Stomach smooth muscle (tissue), 2 donors: Measurements from ENCODE around the gene MYZAP.
"Not testable (repeated sequence)": the region's sequence is repeated elsewhere in the genome, so short reads cannot be mapped to it uniquely, and the experiment has no call there.

Source experiments
- H3K27ac ChIP-seq: one replicate; pipeline ENCODE4 v1.7.0; 2013; ENCODE audit warnings: mild to moderate bottlenecking, low read length, inconsistent platforms
- H3K27me3 ChIP-seq, 2 donors: one replicate each; pipeline ENCODE4 v1.7.0; 2013; ENCODE audit warnings: low read length in 2 of 2; ENCODE audit not compliant: insufficient read depth in 2 of 2, control insufficient read depth in 1 of 2
- H3K36me3 ChIP-seq, 2 donors: one replicate each; pipeline ENCODE4 v1.7.0; 2013; ENCODE audit warnings: low read length in 2 of 2; ENCODE audit not compliant: control insufficient read depth in 2 of 2, insufficient read depth in 2 of 2
- H3K4me1 ChIP-seq: one replicate; pipeline ENCODE4 v1.7.0; 2013; ENCODE audit warnings: low read length; ENCODE audit not compliant: control insufficient read depth, insufficient read depth
- H3K4me3 ChIP-seq, 2 donors: one replicate each; pipeline ENCODE4 v1.7.0; 2013; ENCODE audit warnings: low read length in 2 of 2
- H3K9ac ChIP-seq, 2 donors: one replicate each; pipeline ENCODE4 v1.7.0; 2013; ENCODE audit warnings: low read length in 2 of 2, mild to moderate bottlenecking in 1 of 2
- H3K9me3 ChIP-seq, 2 donors: one replicate each; pipeline ENCODE4 v1.7.0; 2013; ENCODE audit warnings: low read length in 2 of 2; ENCODE audit not compliant: control insufficient read depth in 2 of 2
- donor health status: healthy.
- donor health status: Pancreatic carcinoma.

MYZAP gene

GRCh38 chr15:57600197-57600596, 8.5 kb downstream of the MYZAP start:
- Histone ChIP-seq H3K4me3 (no peak overlapping the region), H3K9me3 (no peaks in the 10 kb centered on the region), H3K27me3 (no peaks in the 10 kb centered on the region), H3K27ac (no peak overlapping the region), H3K9ac (no peak overlapping the region), H3K4me1 (peaks cover 57% of the 10 kb centered on the region), H3K36me3 (peaks cover 0 to 3% of the 10 kb centered on the region in 2 donors)

DNA sequence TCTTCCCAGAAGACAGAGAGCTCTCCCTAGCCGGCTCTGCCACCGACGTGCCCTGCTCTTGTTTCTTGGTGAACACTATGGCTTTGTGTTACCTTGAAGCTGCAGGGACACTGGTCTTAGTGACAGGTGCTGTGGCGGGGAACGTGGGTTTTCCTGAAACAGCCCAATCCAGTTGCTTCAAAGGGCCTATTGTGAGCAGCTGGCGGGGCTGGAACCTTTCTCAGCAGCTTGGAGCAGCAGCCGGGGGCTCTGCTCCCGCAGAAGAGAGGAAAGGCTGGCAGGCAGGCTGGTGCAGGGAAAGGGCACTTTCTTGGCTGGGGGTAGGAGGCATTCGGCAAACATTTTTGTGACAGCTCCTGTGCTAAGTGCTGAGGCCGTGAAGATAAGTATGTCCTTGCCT, 12.8 kb downstream of the MYZAP start:
- Histone ChIP-seq H3K4me1 (peaks cover 24% of the 10 kb centered on the region), H3K36me3 (peaks cover 0 to 3% of the 10 kb centered on the region in 2 donors), H3K9ac (no peak overlapping the region), H3K27ac (peak overlapping the region; percentile 60), H3K4me3 (no peak overlapping the region), H3K9me3 (no peaks in the 10 kb centered on the region), H3K27me3 (no peaks in the 10 kb centered on the region)

- H3K27me3 ChIP-seq: no peaks in the 10 kb centered on the region
- H3K4me1 ChIP-seq: peaks cover 28% of the 10 kb centered on the region
- H3K27ac ChIP-seq: no peak overlapping the region
- H3K4me3 ChIP-seq: no peak overlapping the region
- peaks cover 0 to 3% of the 10 kb centered on the region in 2 donors for H3K36me3 ChIP-seq
- H3K9ac ChIP-seq: no peak overlapping the region
- H3K9me3 ChIP-seq: no peaks in the 10 kb centered on the region
Measured at GRCh38 chr15:57605491-57605890, 13.8 kb downstream of the MYZAP start.

- H3K36me3 ChIP-seq: peaks cover 0 to 3% of the 10 kb centered on the region in 2 donors
- no peaks in the 10 kb centered on the region for H3K9me3 ChIP-seq
- no peak overlapping the region for H3K4me3 ChIP-seq
- H3K9ac ChIP-seq: no peak overlapping the region
- H3K27me3 ChIP-seq: no peaks in the 10 kb centered on the region
- H3K4me1 ChIP-seq: peaks cover 28% of the 10 kb centered on the region
- H3K27ac ChIP-seq: no peak overlapping the region
Measured at GRCh38 chr15:57606048-57606447, 14.3 kb downstream of the MYZAP start.

- no peak overlapping the region for H3K9ac ChIP-seq
- H3K9me3 ChIP-seq: no peaks in the 10 kb centered on the region
- peaks cover 33% of the 10 kb centered on the region for H3K4me1 ChIP-seq
- peak overlapping the region; percentile 37 for H3K27ac ChIP-seq
- H3K27me3 ChIP-seq: no peaks in the 10 kb centered on the region
- no peak overlapping the region for H3K4me3 ChIP-seq
- H3K36me3 ChIP-seq: peaks cover 0 to 3% of the 10 kb centered on the region in 2 donors
Measured at GRCh38 chr15:57606816-57607215, 15.1 kb downstream of the MYZAP start.

- no peak overlapping the region for H3K4me3 ChIP-seq
- peak overlapping the region; percentile 37 for H3K27ac ChIP-seq
- no peaks in the 10 kb centered on the region for H3K9me3 ChIP-seq
- peaks cover 0 to 3% of the 10 kb centered on the region in 2 donors for H3K36me3 ChIP-seq
- H3K9ac ChIP-seq: no peak overlapping the region
- no peaks in the 10 kb centered on the region for H3K27me3 ChIP-seq
- peaks cover 38% of the 10 kb centered on the region for H3K4me1 ChIP-seq
Measured at GRCh38 chr15:57607570-57608000, 15.9 kb downstream of the MYZAP start.

DNA sequence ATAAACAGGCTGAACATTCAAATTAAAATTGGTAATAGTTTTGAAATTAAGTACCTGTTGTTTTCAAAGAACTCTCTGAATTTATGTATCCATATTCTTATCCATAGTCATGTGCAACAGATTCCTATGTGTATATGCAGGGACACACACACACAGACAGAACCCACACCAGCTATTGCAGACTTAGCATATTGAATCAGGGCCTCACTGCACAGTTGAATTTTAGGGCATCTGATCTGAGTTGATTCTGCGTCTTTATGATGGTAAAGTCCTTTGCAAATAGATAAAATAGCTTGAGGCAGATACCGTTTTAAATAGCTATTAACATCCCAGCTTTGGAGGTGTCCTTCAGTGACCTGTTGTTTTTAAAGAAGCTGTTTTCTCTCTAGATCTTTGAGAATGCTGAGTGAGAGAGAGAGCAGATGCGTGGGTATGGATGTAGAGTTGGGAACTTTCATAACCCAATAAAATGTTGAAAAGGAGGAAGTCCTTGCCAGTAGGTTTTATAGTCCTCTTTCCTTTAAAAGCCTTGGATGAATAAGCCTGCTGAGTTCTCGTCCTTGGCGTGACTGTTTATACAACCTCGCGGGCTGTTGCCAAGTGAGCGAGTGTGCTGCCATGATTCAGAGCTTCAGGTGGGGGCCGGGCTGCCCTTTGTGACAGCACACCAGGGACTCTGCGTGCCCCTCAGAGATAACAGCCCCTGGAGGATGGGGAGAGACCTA, 18.3 kb downstream of the MYZAP start:
- peak overlapping the region; percentile 86 for H3K27ac ChIP-seq
- H3K27me3 ChIP-seq: no peaks in the 10 kb centered on the region
- H3K9ac ChIP-seq: peak overlapping the region in 1 of 2 donors; percentile 36
- no peaks in the 10 kb centered on the region for H3K9me3 ChIP-seq
- peak overlapping the region; percentile 4 to 40 for H3K4me3 ChIP-seq
- no peaks in the 10 kb centered on the region for H3K36me3 ChIP-seq
- H3K4me1 ChIP-seq: peaks cover 29% of the 10 kb centered on the region

- H3K4me1 ChIP-seq: peaks cover 29% of the 10 kb centered on the region
- H3K27ac ChIP-seq: peak overlapping the region; percentile 86
- no peak overlapping the region for H3K9ac ChIP-seq
- no peaks in the 10 kb centered on the region for H3K9me3 ChIP-seq
- H3K4me3 ChIP-seq: no peak overlapping the region
- no peaks in the 10 kb centered on the region for H3K36me3 ChIP-seq
- no peaks in the 10 kb centered on the region for H3K27me3 ChIP-seq
Measured at GRCh38 chr15:57611123-57611522, 19.4 kb downstream of the MYZAP start.

- no peak overlapping the region for H3K9ac ChIP-seq
- no peaks in the 10 kb centered on the region for H3K9me3 ChIP-seq
- H3K36me3 ChIP-seq: no peaks in the 10 kb centered on the region
- no peak overlapping the region for H3K4me3 ChIP-seq
- H3K27me3 ChIP-seq: no peaks in the 10 kb centered on the region
- peak overlapping the region; percentile 86 for H3K27ac ChIP-seq
- H3K4me1 ChIP-seq: peaks cover 29% of the 10 kb centered on the region
Measured at GRCh38 chr15:57611938-57612337, 20.2 kb downstream of the MYZAP start.

- no peak overlapping the region for H3K27ac ChIP-seq
Measured at GRCh38 chr15:57614241-57614640, 22.5 kb downstream of the MYZAP start.

GRCh38 chr15:57615951-57616496, 24.3 kb downstream of the MYZAP start:
- not testable (repeated sequence) for H3K27me3 ChIP-seq, H3K9ac ChIP-seq, H3K27ac ChIP-seq, H3K36me3 ChIP-seq, H3K9me3 ChIP-seq, H3K4me3 ChIP-seq
- H3K4me1 ChIP-seq: peaks cover 13% of the 10 kb centered on the region

More at GRCh38 chr15:57614241-57614640, 22.5 kb downstream of the MYZAP start:
- H3K4me1 ChIP-seq: peaks cover 29% of the 10 kb centered on the region
- H3K9ac ChIP-seq: no peak overlapping the region
- H3K27me3 ChIP-seq: no peaks in the 10 kb centered on the region
- H3K36me3 ChIP-seq: peaks cover 2 to 8% of the 10 kb centered on the region in 2 donors
- no peaks in the 10 kb centered on the region for H3K9me3 ChIP-seq
- no peak overlapping the region for H3K4me3 ChIP-seq
